ENCODE results near the gene STX1B.
"Not testable (repeated sequence)": the region's sequence is repeated elsewhere in the genome, so short reads cannot be mapped to it uniquely, and the experiment has no call there.

The STX1B gene

GRCh38 chr16:31010585-31011325 lies at the start of gene STX1B:
STX1B (minus strand) TSS chr16:31010638; CDS start chr16:31010396, 242 bp downstream.
- peak in 1 of 2 donors; percentile 52 for DNase-seq (ENCODE audit: low read depth in 2 of 2)

GRCh38 chr16:31055613-31056012 lies 45.2 kb upstream of the STX1B start:
- no peak for DNase-seq (ENCODE audit: low read depth in 2 of 2)

- no peak for DNase-seq (ENCODE audit: low read depth in 2 of 2)
Observed at GRCh38 chr16:31052114-31052513, 41.7 kb upstream of the STX1B start.

- no peak for DNase-seq (ENCODE audit: low read depth in 2 of 2)
Observed at GRCh38 chr16:31050280-31051030, 40.0 kb upstream of the STX1B start.

DNA sequence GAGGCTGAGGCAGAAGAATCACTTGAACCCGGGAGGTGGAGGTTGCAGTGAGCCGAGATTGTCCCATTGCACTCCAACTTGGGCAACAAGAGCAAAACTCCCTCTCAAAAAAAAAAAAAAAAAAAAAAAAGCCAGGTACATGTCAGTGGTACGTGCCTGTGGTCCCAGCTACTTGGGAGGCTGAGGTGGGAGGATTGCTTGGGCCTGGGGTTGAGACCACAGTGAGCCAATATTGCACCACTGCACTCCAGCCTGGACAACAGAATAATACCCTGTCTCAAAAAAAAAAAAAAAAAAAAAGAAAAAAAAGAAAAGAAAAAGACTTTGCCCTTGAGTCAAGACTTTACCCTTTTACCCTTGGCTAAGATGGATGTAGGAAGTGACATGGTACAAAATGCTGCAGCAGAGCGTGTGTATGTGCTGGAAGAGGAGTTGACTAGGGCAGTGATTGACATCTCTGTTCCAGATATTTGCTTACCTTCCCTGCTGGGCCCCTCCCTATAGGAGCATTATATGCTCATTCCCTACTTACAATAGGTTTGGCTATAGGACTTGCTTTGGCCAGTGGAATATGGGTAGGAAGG lies 33.6 kb upstream of the STX1B start:
- DNase-seq (ENCODE audit: low read depth in 2 of 2): no peak

DNA sequence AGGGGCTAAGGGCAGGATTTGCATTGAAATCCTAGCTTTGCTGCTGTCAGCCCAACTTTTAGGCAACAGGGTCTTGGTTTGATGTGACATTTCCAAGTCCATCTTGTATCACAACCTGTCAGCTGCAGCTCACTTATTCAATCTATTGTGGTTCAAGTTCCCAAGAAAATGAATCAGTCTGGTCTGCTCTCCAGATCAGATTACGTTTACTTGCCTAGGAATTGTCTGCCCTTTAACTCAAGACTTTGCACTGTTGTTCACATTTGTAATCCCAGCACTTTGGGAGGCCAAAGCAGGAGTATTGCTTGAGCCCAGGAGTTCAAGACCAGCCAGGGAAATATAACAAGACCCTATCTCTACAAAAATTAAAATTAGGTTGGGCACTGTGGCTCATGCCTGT lies 32.9 kb upstream of the STX1B start:
- no peak for DNase-seq (ENCODE audit: low read depth in 2 of 2)

DNA sequence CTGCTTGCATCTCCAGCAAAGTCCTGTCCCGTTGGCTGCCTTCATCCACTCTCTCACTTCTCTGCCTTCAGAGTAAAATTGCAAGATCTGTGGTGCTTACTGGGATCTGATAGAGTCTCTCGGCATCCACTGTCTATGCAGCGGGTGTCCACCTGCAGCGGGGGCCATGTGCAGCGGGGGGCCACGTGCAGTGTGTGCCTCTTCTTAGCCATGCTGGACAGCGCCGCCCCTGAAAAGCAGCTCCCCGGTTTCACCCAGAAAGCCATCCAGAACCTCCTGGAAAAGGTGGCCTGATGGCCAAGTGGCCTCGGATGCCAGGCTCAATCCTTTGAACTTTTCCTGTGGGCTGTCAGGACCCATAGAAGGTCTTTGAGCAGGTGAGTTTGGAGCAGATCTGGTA lies 32.4 kb upstream of the STX1B start:
- DNase-seq (ENCODE audit: low read depth in 2 of 2): no peak

DNA sequence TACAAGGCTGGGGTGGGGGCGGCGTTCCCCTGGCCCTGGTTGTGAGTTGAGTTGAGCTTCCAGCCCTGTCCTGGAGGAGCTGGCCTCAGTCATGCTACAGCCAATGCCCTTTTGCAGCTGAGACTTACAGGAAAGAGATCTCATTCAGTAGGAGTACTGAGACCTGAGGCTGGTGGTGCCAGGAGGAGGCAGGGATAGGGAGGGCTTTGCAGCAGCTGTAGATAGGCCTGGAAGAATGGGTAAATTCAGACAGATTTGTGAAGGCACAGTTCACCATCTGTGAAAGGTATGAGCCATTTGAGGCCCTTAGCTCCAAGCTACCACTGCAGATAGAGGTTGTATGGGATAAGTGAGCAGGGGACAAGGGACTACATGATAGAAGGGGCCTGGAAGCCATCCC lies 28.6 kb upstream of the STX1B start:
- DNase-seq (ENCODE audit: low read depth in 2 of 2): no peak

DNA sequence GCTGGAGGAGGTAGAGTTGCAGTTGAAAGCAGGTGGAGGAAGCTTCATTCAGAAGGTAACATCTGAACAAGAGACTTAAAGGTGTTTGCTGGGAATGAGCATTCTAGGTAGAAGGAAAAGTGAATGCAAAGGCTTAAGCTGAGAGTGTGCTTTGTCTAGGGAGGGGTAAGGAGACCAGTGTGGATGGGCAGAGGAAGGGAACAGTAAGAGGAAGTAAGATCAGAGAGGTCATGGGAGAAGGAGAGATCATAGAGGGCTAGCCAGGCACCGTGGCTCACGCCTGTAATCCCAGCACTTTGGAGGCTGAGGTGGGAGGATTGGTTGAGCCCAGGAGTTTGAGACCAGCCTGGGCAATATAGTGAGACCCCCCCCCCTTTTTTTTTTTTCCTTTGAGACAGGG lies 26.3 kb upstream of the STX1B start:
- no peak for DNase-seq (ENCODE audit: low read depth in 2 of 2)

GRCh38 chr16:31033709-31034492 lies 23.5 kb upstream of the STX1B start:
- DNase-seq (ENCODE audit: low read depth in 2 of 2): peak; percentile 81 to 84

DNA sequence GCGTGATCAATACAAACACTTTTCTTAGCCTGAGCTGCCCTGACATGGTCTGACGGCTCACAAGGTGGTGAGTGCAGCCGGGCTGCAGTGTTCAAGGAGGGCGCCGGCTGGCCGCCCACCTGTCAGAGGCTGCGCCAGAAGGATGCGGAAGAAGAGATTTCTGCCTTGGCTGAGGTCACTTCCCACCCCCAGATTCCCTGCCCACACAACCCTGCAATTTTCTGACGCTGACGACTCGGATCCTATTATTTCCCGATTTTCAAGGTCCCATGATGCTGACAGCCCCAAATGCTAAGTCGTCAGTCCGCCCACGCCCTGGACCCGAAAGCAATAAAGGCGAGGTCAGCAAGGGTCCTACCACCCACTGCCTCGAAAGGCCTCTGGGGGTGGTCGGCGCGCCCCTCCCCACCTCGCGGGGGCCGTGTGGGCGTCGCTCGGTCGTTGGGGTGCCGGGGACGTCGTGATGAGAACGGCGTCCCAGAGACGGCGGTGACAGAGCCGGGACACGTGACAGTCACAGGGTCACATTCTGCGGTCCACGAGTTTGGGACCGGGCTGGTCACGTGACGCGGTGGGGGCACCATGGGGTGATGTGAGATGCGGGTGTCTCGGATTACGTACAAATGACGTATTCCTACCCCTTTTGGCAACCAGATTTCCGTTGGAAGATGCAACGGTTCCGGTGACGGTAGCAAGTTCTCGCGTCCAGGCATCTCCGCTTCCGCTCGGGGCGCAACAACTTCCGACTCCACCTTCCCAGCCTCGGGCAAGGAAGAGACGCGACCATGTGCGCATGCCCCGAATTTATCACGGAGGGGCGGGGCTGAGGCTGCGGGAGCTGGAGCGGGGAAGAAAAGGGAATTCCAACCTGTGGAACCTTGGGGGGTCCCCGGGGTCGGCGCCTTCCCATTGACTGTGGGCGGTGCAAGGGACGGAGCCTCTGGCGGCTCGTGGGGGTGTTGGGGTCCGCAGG lies 22.6 kb upstream of the STX1B start, which contains the start of gene STX4:
TSS of gene STX4 (plus strand) at position 823 of the 973 bp plus-strand sequence. CDS start 248 bp downstream, outside the sequence.
- peak; percentile 96 for DNase-seq (ENCODE audit: low read depth in 2 of 2)

- DNase-seq (ENCODE audit: low read depth in 2 of 2): no peak
Observed at GRCh38 chr16:31031276-31031675, 20.8 kb upstream of the STX1B start.

- no peak for DNase-seq (ENCODE audit: low read depth in 2 of 2)
Observed at GRCh38 chr16:31029272-31029671, 18.8 kb upstream of the STX1B start.

GRCh38 chr16:31025339-31025738 lies 14.9 kb upstream of the STX1B start:
- DNase-seq (ENCODE audit: low read depth in 2 of 2): no peak

GRCh38 chr16:31023627-31024226 lies 13.3 kb upstream of the STX1B start:
- no peak for DNase-seq (ENCODE audit: low read depth in 2 of 2)

DNA sequence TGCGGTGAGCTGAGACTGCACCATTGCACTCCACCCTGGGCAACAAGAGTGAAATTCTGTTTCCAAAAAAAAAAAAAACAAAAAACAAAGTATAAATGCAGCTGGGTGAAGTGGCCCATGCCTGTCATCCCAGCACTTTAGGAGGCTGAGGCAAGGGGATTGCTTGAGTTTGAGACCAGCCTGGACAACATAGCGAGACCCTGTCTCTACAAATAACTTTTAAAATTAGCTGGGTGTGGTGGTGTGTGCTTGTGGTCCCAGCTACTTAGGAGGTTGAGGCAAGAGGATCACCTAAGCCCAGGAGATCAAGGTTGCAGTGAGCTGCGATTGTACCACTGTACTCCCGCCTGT lies 12.8 kb upstream of the STX1B start:
- no peak for DNase-seq (ENCODE audit: low read depth in 2 of 2)

DNA sequence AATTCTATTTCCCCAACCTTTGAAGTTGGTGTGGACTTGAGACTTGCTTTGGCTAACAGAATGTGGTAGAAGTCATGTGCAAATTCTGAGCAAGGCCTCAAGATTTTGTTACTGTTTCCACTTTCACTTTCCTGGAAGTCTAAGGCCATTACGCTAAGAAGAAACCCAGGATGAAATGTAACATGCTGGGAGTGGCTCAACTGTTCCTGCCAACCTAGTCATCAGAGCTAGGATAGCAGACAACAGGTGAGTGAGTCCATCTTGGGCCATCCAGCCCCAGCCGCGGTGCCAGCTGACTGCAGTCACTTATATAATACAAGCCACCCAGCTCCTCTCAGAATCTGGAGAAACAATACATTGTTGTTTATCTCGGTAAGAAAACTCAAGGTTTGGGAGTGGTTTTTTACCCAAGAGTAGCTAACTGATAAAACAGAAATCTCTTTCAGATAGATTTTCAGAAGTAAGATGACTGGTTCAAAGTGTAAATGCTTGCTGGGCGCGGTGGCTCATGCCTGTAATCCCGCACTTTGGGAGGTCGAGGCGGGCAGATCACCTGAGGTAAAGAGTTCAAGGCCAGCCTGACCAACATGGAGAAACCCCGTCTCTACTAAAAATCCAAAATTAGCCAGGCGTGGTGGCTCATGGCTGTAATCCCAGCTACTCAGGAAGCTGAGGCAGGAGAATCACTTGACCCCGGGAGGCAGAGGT lies 12.3 kb upstream of the STX1B start:
- DNase-seq (ENCODE audit: low read depth in 2 of 2): no peak

- no peak for DNase-seq (ENCODE audit: low read depth in 2 of 2)
Observed at GRCh38 chr16:31020536-31020935, 10.1 kb upstream of the STX1B start.

DNA sequence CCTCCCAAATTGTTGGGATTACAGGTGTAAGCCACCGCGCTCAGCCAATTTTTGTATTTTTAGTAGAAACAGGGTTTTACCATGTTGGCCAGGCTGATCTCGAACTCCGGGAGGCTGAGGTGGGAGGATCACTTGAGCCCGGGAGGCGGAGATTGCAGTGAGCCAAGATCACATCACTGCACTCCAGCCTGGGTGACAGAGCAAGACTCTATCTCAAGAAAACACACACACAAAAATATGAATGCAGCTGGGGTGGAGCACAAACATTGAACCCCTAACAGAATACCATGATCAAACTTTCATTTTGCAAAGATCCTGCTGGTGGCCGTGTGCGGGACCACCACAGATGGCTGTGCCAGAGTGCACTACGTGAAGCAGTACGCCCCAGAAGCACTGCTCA lies 7.3 kb upstream of the STX1B start:
- not testable (repeated sequence) for DNase-seq (ENCODE audit: low read depth in 2 of 2)

- no peak for DNase-seq (ENCODE audit: low read depth in 2 of 2)
Observed at GRCh38 chr16:31016018-31016417, 5.6 kb upstream of the STX1B start.

Measured in stimulated activated CD8-positive, alpha-beta memory T cell treated with anti-CD3 and anti-CD28 coated beads, Interleukin-7, amount 100 ng/mL, for 4 hours (primary cell).